HepG2 (cell line): Measurements from ENCODE around the gene UBAP2L. TPM values are rescaled to one million over a fixed set of nuclear protein-coding genes. Genes with fewer than 3 reads are reported as not detected.

Experiments
- CHD4 ChIP-seq: fragments of 200-600 bp; sonication (generic); IDR thresholded peaks from 2 replicates; pipeline ENCODE4 v1.7.0; 2017; ENCODE audit warnings: mild to moderate bottlenecking, low read length, borderline replicate concordance
- DMAP1 ChIP-seq: IDR thresholded peaks from 2 replicates; pipeline ENCODE4 v1.6.1; 2016
- HOXA7 ChIP-seq: sonication (generic); formaldehyde crosslinking; IDR thresholded peaks from 2 replicates; pipeline ENCODE4 v1.8.1; 2022; ENCODE audit warnings: mild to moderate bottlenecking, missing genetic modification reagents, moderate library complexity
- JUN ChIP-seq: sonication (generic); formaldehyde crosslinking; IDR thresholded peaks from 2 replicates; pipeline ENCODE4 v1.4.0; 2020; ENCODE audit warnings: mild to moderate bottlenecking, missing genetic modification reagents
- KMT2A ChIP-seq: sonication (generic); formaldehyde crosslinking; IDR thresholded peaks from 2 replicates; pipeline ENCODE4 v1.4.0; 2020; ENCODE audit warnings: missing genetic modification reagents
- MEIS2 ChIP-seq: sonication (generic); formaldehyde crosslinking; IDR thresholded peaks from 2 replicates; pipeline ENCODE4 v1.9.0; 2021; ENCODE audit warnings: mild to moderate bottlenecking, missing genetic modification reagents
- NBN ChIP-seq: fragments of 450-650 bp; conservative IDR thresholded peaks from 2 replicates; pipeline ENCODE4 v1.6.1; 2017
- ZBTB1 ChIP-seq: sonication (generic); formaldehyde crosslinking; IDR thresholded peaks from 2 replicates; pipeline ENCODE4 v1.4.0; 2020; ENCODE audit warnings: missing genetic modification reagents, borderline replicate concordance
- ZNF292 ChIP-seq: sonication (generic); formaldehyde crosslinking; IDR thresholded peaks from 2 replicates; pipeline ENCODE4 v1.8.1; 2022; ENCODE audit warnings: mild to moderate bottlenecking, low read depth, missing genetic modification reagents, borderline replicate concordance
- ZNF333 ChIP-seq: sonication (generic); formaldehyde crosslinking; IDR thresholded peaks from 2 replicates; pipeline ENCODE4 v1.4.0; 2020; ENCODE audit warnings: mild to moderate bottlenecking, missing genetic modification reagents, borderline replicate concordance
- ZNF432 ChIP-seq: sonication (generic); formaldehyde crosslinking; IDR thresholded peaks from 2 replicates; pipeline ENCODE4 v1.5.0; 2020; ENCODE audit warnings: missing genetic modification reagents, mild to moderate bottlenecking, borderline replicate concordance
- ZNF558 ChIP-seq: sonication (generic); formaldehyde crosslinking; IDR thresholded peaks from 2 replicates; pipeline ENCODE4 v1.9.0; 2022; ENCODE audit warnings: mild to moderate bottlenecking, missing genetic modification reagents, borderline replicate concordance
- ZNF780A ChIP-seq: sonication (generic); formaldehyde crosslinking; IDR thresholded peaks from 2 replicates; pipeline ENCODE4 v1.8.0; 2022; ENCODE audit warnings: mild to moderate bottlenecking, missing genetic modification reagents, moderate library complexity
- polyA plus RNA-seq, 8 experiments: library from polyadenylated mRNA; depleted of rRNA in 3 of 8; stranded (reverse) in 7 of 8; unstranded in 1 of 8; fragments of >200 nt; fragmentation: Illumina TruSeq in 4 of 8; extraction: Trizol in 4 of 8; gene quantifications; 2 replicates each; pipeline versions ENCODE4 v1.2.1 to v1.2.3, GENCODE V29; 2011 to 2016; ENCODE audit warnings: low read depth in 4 of 8, missing spikeins in 1 of 8, mixed read lengths in 1 of 8; ENCODE audit not compliant: insufficient read depth in 1 of 8
- total RNA-seq, 5 experiments: library from RNA; depleted of rRNA; stranded (reverse); fragments of >200 nt; fragmentation: Illumina TruSeq; extraction: Trizol; gene quantifications; 2 replicates each; pipeline ENCODE4 v1.2.3, GENCODE V29; 2016; ENCODE audit warnings: low read depth in 1 of 5
- TF ChIP-seq, protein P1 (sequence below): IDR thresholded peaks from 2 replicates; pipeline ENCODE4 v1.6.1; 2016; ENCODE audit warnings: low read depth, control low read depth
- TF ChIP-seq, protein P2 (sequence below): sonication (generic); formaldehyde crosslinking; conservative IDR thresholded peaks from 2 replicates; pipeline ENCODE4 v1.4.0; 2020; ENCODE audit warnings: missing genetic modification reagents
- TF ChIP-seq, protein P3 (sequence below): sonication (generic); formaldehyde crosslinking; IDR thresholded peaks from 2 replicates; pipeline ENCODE4 v1.4.0; 2020; ENCODE audit warnings: missing genetic modification reagents, borderline replicate concordance
- TF ChIP-seq, protein P4 (sequence below): sonication (generic); formaldehyde crosslinking; IDR thresholded peaks from 2 replicates; pipeline ENCODE4 v1.4.0; 2020; ENCODE audit warnings: missing genetic modification reagents
- TF ChIP-seq, protein P5 (sequence below): sonication (generic); formaldehyde crosslinking; IDR thresholded peaks from 2 replicates; pipeline ENCODE4 v1.4.0; 2020; ENCODE audit warnings: missing genetic modification reagents, mild to moderate bottlenecking, borderline replicate concordance

UBAP2L gene
- total and polyA plus RNA-seq, 2 of the 13 experiments (the other 11 are each of a cell fraction or from before 2014, with no cell fraction given), result 74.2 to 159 TPM

DNA sequence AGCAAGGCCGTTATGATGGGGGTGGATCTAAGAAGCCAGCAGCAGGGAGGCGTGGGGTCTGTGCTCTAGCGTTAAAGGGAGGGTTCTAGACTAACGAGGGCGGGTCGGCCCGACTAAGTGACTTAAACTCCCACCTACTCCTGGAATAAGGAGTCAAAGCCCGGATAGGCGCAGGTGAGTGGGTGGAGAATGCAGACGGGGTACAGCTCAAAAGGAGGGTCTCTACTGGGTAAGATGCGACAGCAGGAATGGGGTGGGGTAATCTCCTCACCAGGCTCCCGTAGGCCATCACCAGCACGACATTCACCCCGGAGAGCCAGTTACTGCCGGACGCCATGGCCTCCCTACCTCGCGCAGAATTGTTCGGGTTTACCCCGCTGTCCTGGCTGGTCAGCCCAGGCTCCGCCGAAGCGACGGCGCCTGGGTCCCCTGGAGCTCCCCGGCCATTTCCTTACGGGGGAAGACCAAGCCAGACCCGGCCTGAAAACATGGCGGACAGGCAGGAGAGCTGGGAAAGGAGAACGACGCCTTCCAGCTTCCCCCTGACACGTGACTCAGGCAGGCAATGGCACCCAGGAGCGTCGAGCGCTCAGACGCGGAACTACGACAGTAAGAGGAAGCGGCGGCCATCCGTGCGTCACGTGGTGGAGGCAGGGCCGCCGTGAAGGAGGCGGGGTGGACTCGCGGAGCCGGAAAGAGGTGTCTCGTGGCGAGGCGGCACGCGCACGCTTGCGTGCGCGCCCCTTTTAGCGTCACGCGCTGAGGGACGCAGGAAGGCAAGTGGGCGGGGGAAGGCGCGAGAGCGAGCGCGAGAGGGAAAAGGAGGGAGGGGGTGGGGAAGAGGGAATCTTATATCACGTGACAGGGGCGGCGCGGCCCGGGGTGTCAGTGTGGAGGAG is at the start of gene UBAP2L (continued):
- TF ChIP-seq, protein P1, sequence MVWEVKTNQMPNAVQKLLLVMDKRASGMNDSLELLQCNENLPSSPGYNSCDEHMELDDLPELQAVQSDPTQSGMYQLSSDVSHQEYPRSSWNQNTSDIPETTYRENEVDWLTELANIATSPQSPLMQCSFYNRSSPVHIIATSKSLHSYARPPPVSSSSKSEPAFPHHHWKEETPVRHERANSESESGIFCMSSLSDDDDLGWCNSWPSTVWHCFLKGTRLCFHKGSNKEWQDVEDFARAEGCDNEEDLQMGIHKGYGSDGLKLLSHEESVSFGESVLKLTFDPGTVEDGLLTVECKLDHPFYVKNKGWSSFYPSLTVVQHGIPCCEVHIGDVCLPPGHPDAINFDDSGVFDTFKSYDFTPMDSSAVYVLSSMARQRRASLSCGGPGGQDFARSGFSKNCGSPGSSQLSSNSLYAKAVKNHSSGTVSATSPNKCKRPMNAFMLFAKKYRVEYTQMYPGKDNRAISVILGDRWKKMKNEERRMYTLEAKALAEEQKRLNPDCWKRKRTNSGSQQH (CRISPR knock-in tag), result peak; percentile 83; the same call in 1 of the 2 replicates
- TF ChIP-seq, protein P2, sequence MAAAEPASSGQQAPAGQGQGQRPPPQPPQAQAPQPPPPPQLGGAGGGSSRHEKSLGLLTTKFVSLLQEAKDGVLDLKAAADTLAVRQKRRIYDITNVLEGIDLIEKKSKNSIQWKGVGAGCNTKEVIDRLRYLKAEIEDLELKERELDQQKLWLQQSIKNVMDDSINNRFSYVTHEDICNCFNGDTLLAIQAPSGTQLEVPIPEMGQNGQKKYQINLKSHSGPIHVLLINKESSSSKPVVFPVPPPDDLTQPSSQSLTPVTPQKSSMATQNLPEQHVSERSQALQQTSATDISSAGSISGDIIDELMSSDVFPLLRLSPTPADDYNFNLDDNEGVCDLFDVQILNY (CRISPR knock-in tag), result no peak
- TF ChIP-seq, protein P3, sequence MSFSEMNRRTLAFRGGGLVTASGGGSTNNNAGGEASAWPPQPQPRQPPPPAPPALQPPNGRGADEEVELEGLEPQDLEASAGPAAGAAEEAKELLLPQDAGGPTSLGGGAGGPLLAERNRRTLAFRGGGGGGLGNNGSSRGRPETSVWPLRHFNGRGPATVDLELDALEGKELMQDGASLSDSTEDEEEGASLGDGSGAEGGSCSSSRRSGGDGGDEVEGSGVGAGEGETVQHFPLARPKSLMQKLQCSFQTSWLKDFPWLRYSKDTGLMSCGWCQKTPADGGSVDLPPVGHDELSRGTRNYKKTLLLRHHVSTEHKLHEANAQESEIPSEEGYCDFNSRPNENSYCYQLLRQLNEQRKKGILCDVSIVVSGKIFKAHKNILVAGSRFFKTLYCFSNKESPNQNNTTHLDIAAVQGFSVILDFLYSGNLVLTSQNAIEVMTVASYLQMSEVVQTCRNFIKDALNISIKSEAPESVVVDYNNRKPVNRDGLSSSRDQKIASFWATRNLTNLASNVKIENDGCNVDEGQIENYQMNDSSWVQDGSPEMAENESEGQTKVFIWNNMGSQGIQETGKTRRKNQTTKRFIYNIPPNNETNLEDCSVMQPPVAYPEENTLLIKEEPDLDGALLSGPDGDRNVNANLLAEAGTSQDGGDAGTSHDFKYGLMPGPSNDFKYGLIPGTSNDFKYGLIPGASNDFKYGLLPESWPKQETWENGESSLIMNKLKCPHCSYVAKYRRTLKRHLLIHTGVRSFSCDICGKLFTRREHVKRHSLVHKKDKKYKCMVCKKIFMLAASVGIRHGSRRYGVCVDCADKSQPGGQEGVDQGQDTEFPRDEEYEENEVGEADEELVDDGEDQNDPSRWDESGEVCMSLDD (CRISPR knock-in tag), result 0 out of 2 replicates have a peak, but pooled peaks have one; percentile 50
- TF ChIP-seq ZNF333 (peak; percentile 91), NBN (no peak), HOXA7 (CRISPR knock-in tag) (no peak), ZNF780A (CRISPR knock-in tag) (peak; percentile 78; the same call in 1 of the 2 replicates), CHD4 (no peak), KMT2A (CRISPR knock-in tag) (peak; percentile 82; the same call in 1 of the 2 replicates), ZNF432 (CRISPR knock-in tag) (no peak), DMAP1 (CRISPR knock-in tag) (peak; percentile 99), MEIS2 (peak; percentile 84; the same call in 1 of the 2 replicates), ZNF292 (CRISPR knock-in tag) (0 out of 2 replicates have a peak, but pooled peaks have one; percentile 11), ZNF558 (CRISPR knock-in tag) (peak; percentile 92), ZBTB1 (CRISPR knock-in tag) (no peak), JUN (CRISPR knock-in tag) (0 out of 2 replicates have a peak, but pooled peaks have one; percentile 55)
- TF ChIP-seq, protein P4, sequence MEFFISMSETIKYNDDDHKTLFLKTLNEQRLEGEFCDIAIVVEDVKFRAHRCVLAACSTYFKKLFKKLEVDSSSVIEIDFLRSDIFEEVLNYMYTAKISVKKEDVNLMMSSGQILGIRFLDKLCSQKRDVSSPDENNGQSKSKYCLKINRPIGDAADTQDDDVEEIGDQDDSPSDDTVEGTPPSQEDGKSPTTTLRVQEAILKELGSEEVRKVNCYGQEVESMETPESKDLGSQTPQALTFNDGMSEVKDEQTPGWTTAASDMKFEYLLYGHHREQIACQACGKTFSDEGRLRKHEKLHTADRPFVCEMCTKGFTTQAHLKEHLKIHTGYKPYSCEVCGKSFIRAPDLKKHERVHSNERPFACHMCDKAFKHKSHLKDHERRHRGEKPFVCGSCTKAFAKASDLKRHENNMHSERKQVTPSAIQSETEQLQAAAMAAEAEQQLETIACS (CRISPR knock-in tag), result peak; percentile 98
- TF ChIP-seq, protein P5, sequence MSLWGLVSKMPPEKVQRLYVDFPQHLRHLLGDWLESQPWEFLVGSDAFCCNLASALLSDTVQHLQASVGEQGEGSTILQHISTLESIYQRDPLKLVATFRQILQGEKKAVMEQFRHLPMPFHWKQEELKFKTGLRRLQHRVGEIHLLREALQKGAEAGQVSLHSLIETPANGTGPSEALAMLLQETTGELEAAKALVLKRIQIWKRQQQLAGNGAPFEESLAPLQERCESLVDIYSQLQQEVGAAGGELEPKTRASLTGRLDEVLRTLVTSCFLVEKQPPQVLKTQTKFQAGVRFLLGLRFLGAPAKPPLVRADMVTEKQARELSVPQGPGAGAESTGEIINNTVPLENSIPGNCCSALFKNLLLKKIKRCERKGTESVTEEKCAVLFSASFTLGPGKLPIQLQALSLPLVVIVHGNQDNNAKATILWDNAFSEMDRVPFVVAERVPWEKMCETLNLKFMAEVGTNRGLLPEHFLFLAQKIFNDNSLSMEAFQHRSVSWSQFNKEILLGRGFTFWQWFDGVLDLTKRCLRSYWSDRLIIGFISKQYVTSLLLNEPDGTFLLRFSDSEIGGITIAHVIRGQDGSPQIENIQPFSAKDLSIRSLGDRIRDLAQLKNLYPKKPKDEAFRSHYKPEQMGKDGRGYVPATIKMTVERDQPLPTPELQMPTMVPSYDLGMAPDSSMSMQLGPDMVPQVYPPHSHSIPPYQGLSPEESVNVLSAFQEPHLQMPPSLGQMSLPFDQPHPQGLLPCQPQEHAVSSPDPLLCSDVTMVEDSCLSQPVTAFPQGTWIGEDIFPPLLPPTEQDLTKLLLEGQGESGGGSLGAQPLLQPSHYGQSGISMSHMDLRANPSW, result no peak
